CD1c-positive myeloid dendritic cell (primary cell): ENCODE measurements around the gene SAA2.

Experiments
- DNase-seq: peaks from one replicate; pipeline ENCODE4 v3.0.0-alpha.2; 2016; ENCODE audit errors: extremely low spot score

The SAA2 gene

GRCh38 chr11:18196532-18196931 is 51.9 kb downstream of the SAA2 start:
- no peak for DNase-seq
